ENCODE data around the gene RNF213. TPM values are rescaled to one million over a fixed set of nuclear protein-coding genes. Genes with fewer than 3 reads are reported as not detected.

Gene RNF213
- total and polyA plus RNA-seq, 12 donors, result 51.1 to 182 (median 122) TPM

- 91 to 95% (median 92%) methylated on average over 15 to 22 of the region's 22 CpGs for WGBS, 4 donors
- Histone ChIP-seq H3K9me3 (replicated peaks in 1 of 3) (no peaks in the 10 kb centered on the region), H3K36me3 (replicated peaks in 1 of 2) (peaks cover 0 to 98% of the 10 kb centered on the region in 2 donors), H3K4me1 (replicated peaks in 1 of 2) (peaks cover 0 to 7% of the 10 kb centered on the region in 2 donors), H3K27me3 (no peaks in the 10 kb centered on the region), H3K4me3 (no peak overlapping the region), H3K27ac (no peak overlapping the region)
- intact Hi-C loops (cut with DNase I), result no loop called here
- TF ChIP-seq CTCF (IDR thresholded peaks at IDR 0.05) (no peak), POLR2A (IDR thresholded peaks at IDR 0.05) (no peak)
- DNase-seq, result peak in 1 of 7 donors; percentile 3
Measured at GRCh38 chr17:80374039-80374731, 113.5 kb downstream of the RNF213 start.

- Histone ChIP-seq H3K4me3 (no peak overlapping the region), H3K9me3 (replicated peaks in 1 of 3) (no peaks in the 10 kb centered on the region), H3K27ac (no peak overlapping the region), H3K27me3 (no peaks in the 10 kb centered on the region), H3K36me3 (replicated peaks in 1 of 2) (peaks cover 0 to 98% of the 10 kb centered on the region in 2 donors), H3K4me1 (replicated peaks in 1 of 2) (peaks cover 0 to 7% of the 10 kb centered on the region in 2 donors)
- no peak for TF ChIP-seq POLR2A (IDR thresholded peaks at IDR 0.05)
- intact Hi-C loops (cut with DNase I), result no loop called here
- DNase-seq, result peak in 1 of 7 donors; percentile 8
- WGBS, 4 donors, result 77 to 80% (median 79%) methylated on average over 14 of the region's 14 CpGs
Measured at GRCh38 chr17:80374732-80375585, 114.3 kb downstream of the RNF213 start.

GRCh38 chr17:80376531-80376930 is 115.9 kb downstream of the RNF213 start:
- DNase-seq, result no peak
- Histone ChIP-seq H3K36me3 (replicated peaks in 1 of 2) (peaks cover 0 to 98% of the 10 kb centered on the region in 2 donors), H3K27ac (no peak overlapping the region), H3K9me3 (replicated peaks in 1 of 3) (no peaks in the 10 kb centered on the region), H3K27me3 (no peaks in the 10 kb centered on the region), H3K4me3 (no peak overlapping the region), H3K4me1 (replicated peaks in 1 of 2) (peaks cover 0 to 7% of the 10 kb centered on the region in 2 donors)
- intact Hi-C loops (cut with DNase I), result no loop called here
- TF ChIP-seq POLR2A (IDR thresholded peaks at IDR 0.05) (no peak), CTCF (IDR thresholded peaks at IDR 0.05) (no peak)
- 93 to 100% (median 95%) methylated on average over 4 of the region's 4 CpGs for WGBS, 4 donors

- peaks cover 0 to 7% of the 10 kb centered on the region in 2 donors for H3K4me1 ChIP-seq (replicated peaks in 1 of 2)
- H3K27ac ChIP-seq, result no peak overlapping the region
- no peak for TF ChIP-seq POLR2A (IDR thresholded peaks at IDR 0.05)
- TF ChIP-seq CTCF (IDR thresholded peaks at IDR 0.05), result no peak
- WGBS, 4 donors, result 83 to 92% (median 89%) methylated on average over 4 to 9 of the region's 9 CpGs
- H3K36me3 ChIP-seq (replicated peaks in 1 of 2), result peaks cover 0 to 98% of the 10 kb centered on the region in 2 donors
- H3K4me3 ChIP-seq, result no peak overlapping the region
- intact Hi-C loops (cut with DNase I), result no loop called here
- no peaks in the 10 kb centered on the region for H3K27me3 ChIP-seq
- DNase-seq, result peak in 1 of 7 donors; percentile 14
- H3K9me3 ChIP-seq (replicated peaks in 1 of 3), result no peaks in the 10 kb centered on the region
Measured at GRCh38 chr17:80377798-80378197, 117.1 kb downstream of the RNF213 start.

Measured in adrenal gland (tissue), 12 donors.